RWPE1 (cell line): ENCODE measurements around the gene MRTFB.

Experiments used
- CTCF ChIA-PET: fragments of 350-600 bp; sonication (Branson Sonifier 250); formaldehyde crosslinking; extraction: SDS; loops from one replicate; lab custom pipeline; 2021; lab: Yijun Ruan, JAX
- POLR2A ChIA-PET: fragments of 400-600 bp; formaldehyde crosslinking; extraction: SDS; loops from one replicate; lab custom pipeline; 2020; ENCODE audit warnings: antibody characterized with exemption; ENCODE audit not compliant: low non-redundant PET; lab: Yijun Ruan, JAX
- DNase-seq: peaks from one replicate; pipeline ENCODE4 v3.0.0; 2012; ENCODE audit warnings: low spot score
- H3K27ac ChIP-seq: fragments of 450-650 bp; 2 replicates; pipeline ENCODE4 v1.5.1; 2017
- CTCF ChIP-seq: fragments of 450-650 bp; conservative IDR thresholded peaks from 2 replicates; pipeline ENCODE4 v1.5.1; 2017; ENCODE audit warnings: low read depth, mild to moderate bottlenecking

Gene MRTFB

GRCh38 chr16:14131774-14132695 is 60.9 kb downstream of the MRTFB start:
- ChIA-PET CTCF (no interaction called here), POLR2A (no interaction called here)
- no peak for DNase-seq
- no peak for TF ChIP-seq CTCF
- no peak overlapping the region for H3K27ac ChIP-seq

DNA sequence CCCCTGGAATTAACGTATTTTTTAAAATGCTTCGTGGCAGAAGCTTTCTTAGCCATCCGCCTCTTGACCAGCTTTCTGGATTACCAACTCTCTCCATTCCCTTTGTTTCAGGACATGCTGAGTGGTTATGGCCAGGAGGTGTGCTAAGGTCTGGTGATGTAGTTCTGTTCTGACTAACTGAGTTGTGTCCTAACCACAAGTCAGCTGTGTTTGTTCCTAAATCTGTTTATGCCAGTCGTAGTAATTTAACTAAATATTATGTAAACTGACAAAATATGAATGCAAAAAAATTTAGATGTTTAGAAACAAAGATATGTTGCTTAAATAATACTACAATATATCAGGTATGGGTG is 61.6 kb downstream of the MRTFB start:
- no peak for DNase-seq
- ChIA-PET POLR2A (no interaction called here), CTCF (no interaction called here)
- no peak for TF ChIP-seq CTCF
- H3K27ac ChIP-seq = no peak overlapping the region

GRCh38 chr16:14133907-14134306 is 62.8 kb downstream of the MRTFB start:
- ChIA-PET POLR2A (interaction anchor here (0.5 kb wide), 1 partner anchor 110 kb away, joined by 3 read pairs; no protein-coding TSS in a partner anchor), CTCF (interaction anchor here (0.6 kb wide), 1 partner anchor 214 kb away, joined by 4 read pairs; the partner anchor contains the start of gene ERCC4)
- H3K27ac ChIP-seq = no peak overlapping the region
- no peak for TF ChIP-seq CTCF
- no peak for DNase-seq

DNA sequence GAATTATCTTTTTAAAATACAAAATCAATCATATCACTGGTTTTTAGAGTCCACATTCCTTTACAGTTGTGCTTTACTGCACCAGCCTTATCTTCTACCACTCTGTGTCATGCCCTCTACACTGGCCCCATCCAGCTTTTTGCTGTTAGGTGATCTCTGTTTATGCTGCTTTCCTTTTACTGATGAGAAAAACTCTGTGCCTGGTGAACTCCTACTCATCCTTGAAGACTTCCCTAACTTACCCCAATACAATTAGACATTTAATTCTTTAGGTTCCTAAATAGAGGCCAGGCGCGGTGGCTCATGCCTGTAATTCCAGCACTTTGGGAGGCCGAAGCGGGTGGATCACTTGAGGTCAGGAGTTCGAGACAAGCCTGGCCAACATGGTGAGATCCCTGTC is 64.6 kb downstream of the MRTFB start:
- DNase-seq = no peak
- ChIA-PET POLR2A (no interaction called here), CTCF (no interaction called here)
- H3K27ac ChIP-seq = no peak overlapping the region
- TF ChIP-seq CTCF = no peak

DNA sequence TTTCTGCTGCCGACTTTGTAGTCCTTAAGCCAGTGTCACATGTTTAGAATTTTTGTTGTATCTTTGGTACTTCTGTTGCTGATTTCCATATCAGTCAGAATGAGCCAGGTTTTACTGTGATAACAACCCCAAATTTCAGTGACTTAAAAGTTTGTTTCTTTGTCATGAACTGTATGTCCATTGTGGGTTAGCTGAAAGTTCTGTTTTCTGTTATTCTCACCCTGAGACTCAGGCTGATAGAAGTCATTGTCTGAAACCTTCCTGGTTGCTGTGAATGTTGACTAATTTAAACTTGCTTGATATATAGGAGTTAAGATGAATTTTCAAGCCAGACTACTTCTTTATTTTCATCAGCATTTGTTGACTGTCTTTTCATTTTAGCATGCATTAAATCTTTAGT is 68.8 kb downstream of the MRTFB start:
- POLR2A ChIA-PET = no interaction called here
- no peak for DNase-seq
- no peak overlapping the region for H3K27ac ChIP-seq
- no peak for TF ChIP-seq CTCF
- CTCF ChIA-PET = interaction anchor here (0.6 kb wide), 1 partner anchor 21 kb away, joined by 3 read pairs; no protein-coding TSS in a partner anchor

GRCh38 chr16:14140923-14141322 is 69.8 kb downstream of the MRTFB start:
- CTCF ChIA-PET = no interaction called here
- TF ChIP-seq CTCF = no peak
- H3K27ac ChIP-seq = no peak overlapping the region
- no peak for DNase-seq
- POLR2A ChIA-PET = no interaction called here
